ENCODE results near the gene TMEM8B.
A peak's percentile ranks its signal among the peaks of the same experiment; 100 is the strongest.

Gene TMEM8B

GRCh38 chr9:35845824-35846771 is 17.1 kb downstream of the TMEM8B start:
- DNase-seq (ENCODE audit: extremely low read depth, low read depth), result no peak
- TF ChIP-seq CTCF (IDR thresholded peaks at IDR 0.05; ENCODE audit: low read depth, low read length, missing control alignments), result no peak
- no peak overlapping the region for H3K4me3 ChIP-seq (replicated peaks; ENCODE audit: low read depth, low read length)

GRCh38 chr9:35847792-35848572 is 19.0 kb downstream of the TMEM8B start:
- H3K4me3 ChIP-seq (replicated peaks; ENCODE audit: low read depth, low read length), result no peak overlapping the region
- DNase-seq (ENCODE audit: extremely low read depth, low read depth), result peak; percentile 58
- no peak for TF ChIP-seq CTCF (IDR thresholded peaks at IDR 0.05; ENCODE audit: low read depth, low read length, missing control alignments)

GRCh38 chr9:35852267-35852815 is 23.3 kb downstream of the TMEM8B start:
- no peak for DNase-seq (ENCODE audit: extremely low read depth, low read depth)
- no peak for TF ChIP-seq CTCF (IDR thresholded peaks at IDR 0.05; ENCODE audit: low read depth, low read length, missing control alignments)
- no peak overlapping the region for H3K4me3 ChIP-seq (replicated peaks; ENCODE audit: low read depth, low read length)

GRCh38 chr9:35852876-35853865 is 24.1 kb downstream of the TMEM8B start:
- H3K4me3 ChIP-seq (replicated peaks; ENCODE audit: low read depth, low read length), result no peak overlapping the region
- TF ChIP-seq CTCF (IDR thresholded peaks at IDR 0.05; ENCODE audit: low read depth, low read length, missing control alignments), result no peak
- DNase-seq (ENCODE audit: extremely low read depth, low read depth), result no peak

GRCh38 chr9:35854091-35854762 is 25.2 kb downstream of the TMEM8B start:
- H3K4me3 ChIP-seq (replicated peaks; ENCODE audit: low read depth, low read length), result no peak overlapping the region
- DNase-seq (ENCODE audit: extremely low read depth, low read depth), result no peak
- no peak for TF ChIP-seq CTCF (IDR thresholded peaks at IDR 0.05; ENCODE audit: low read depth, low read length, missing control alignments)

Measured in HFF-Myc (cell line).